ENCODE measurements around the gene LILRA6.
"Not testable (repeated sequence)": the region's sequence is repeated elsewhere in the genome, so short reads cannot be mapped to it uniquely, and the experiment has no call there.

- not testable (repeated sequence) for TF ChIP-seq TAF1 (IDR thresholded peaks at IDR 0.05; ENCODE audit: borderline replicate concordance, low read depth, low read length); POLR2A (IDR thresholded peaks at IDR 0.05; ENCODE audit: low read depth, low read length)
These were observed 34.6 kb upstream of the LILRA6 start for GRCh38 chr19:54277111-54277615.

All from GM12892 (cell line).